HepG2 (cell line): Measurements from ENCODE around the gene BCL2L2. TPM values are rescaled to one million over a fixed set of nuclear protein-coding genes. Genes with fewer than 3 reads are reported as not detected.

ENCODE experiments used
- ATAD3A ChIP-seq: sonication (generic); formaldehyde crosslinking; IDR thresholded peaks from 2 replicates; pipeline ENCODE4 v1.4.0; 2020; ENCODE audit warnings: missing genetic modification reagents
- CEBPZ ChIP-seq: IDR thresholded peaks from 2 replicates; pipeline ENCODE4 v1.6.1; 2012; ENCODE audit warnings: low read length, improper control_type of control experiment
- FLYWCH1 ChIP-seq: sonication (generic); formaldehyde crosslinking; IDR thresholded peaks from 2 replicates; pipeline ENCODE4 v1.8.1; 2023; ENCODE audit warnings: mild to moderate bottlenecking, missing genetic modification reagents
- FOXA3 ChIP-seq: IDR thresholded peaks from 2 replicates; pipeline ENCODE4 v1.6.1; 2016; ENCODE audit warnings: missing genetic modification reagents, missing compliant biosample characterization
- KMT2A ChIP-seq: sonication (generic); formaldehyde crosslinking; IDR thresholded peaks from 2 replicates; pipeline ENCODE4 v1.4.0; 2020; ENCODE audit warnings: missing genetic modification reagents
- NFE2L1 ChIP-seq: sonication (generic); formaldehyde crosslinking; IDR thresholded peaks from 2 replicates; pipeline ENCODE4 v1.4.0; 2020; ENCODE audit warnings: missing genetic modification reagents, mild to moderate bottlenecking, borderline replicate concordance
- RERE ChIP-seq: IDR thresholded peaks from 2 replicates; pipeline ENCODE4 v1.6.1; 2016; ENCODE audit warnings: low read depth, missing genetic modification reagents, missing compliant biosample characterization
- TSC22D2 ChIP-seq: sonication (generic); formaldehyde crosslinking; IDR thresholded peaks from 2 replicates; pipeline ENCODE4 v1.5.1; 2020; ENCODE audit warnings: missing genetic modification reagents, mild to moderate bottlenecking, borderline replicate concordance
- ZNF281 ChIP-seq: sonication (generic); formaldehyde crosslinking; IDR thresholded peaks from 2 replicates; pipeline ENCODE4 v1.4.0; 2020; ENCODE audit warnings: missing genetic modification reagents, borderline replicate concordance
- ZNF660 ChIP-seq: sonication (generic); formaldehyde crosslinking; IDR thresholded peaks from 2 replicates; pipeline ENCODE4 v1.5.1; 2020; ENCODE audit warnings: mild to moderate bottlenecking, low read depth, missing genetic modification reagents, borderline replicate concordance
- polyA plus RNA-seq, 8 experiments: library from polyadenylated mRNA; depleted of rRNA in 3 of 8; stranded (reverse) in 7 of 8; unstranded in 1 of 8; fragments of >200 nt; fragmentation: Illumina TruSeq in 4 of 8; extraction: Trizol in 4 of 8; gene quantifications; 2 replicates each; pipeline versions ENCODE4 v1.2.1 to v1.2.3, GENCODE V29; 2011 to 2016; ENCODE audit warnings: low read depth in 4 of 8, missing spikeins in 1 of 8, mixed read lengths in 1 of 8; ENCODE audit not compliant: insufficient read depth in 1 of 8
- total RNA-seq, 5 experiments: library from RNA; depleted of rRNA; stranded (reverse); fragments of >200 nt; fragmentation: Illumina TruSeq; extraction: Trizol; gene quantifications; 2 replicates each; pipeline ENCODE4 v1.2.3, GENCODE V29; 2016; ENCODE audit warnings: low read depth in 1 of 5
- TF ChIP-seq, protein P1 (sequence below): sonication (generic); formaldehyde crosslinking; IDR thresholded peaks from 2 replicates; pipeline ENCODE4 v1.4.0; 2020; ENCODE audit warnings: mild to moderate bottlenecking, missing genetic modification reagents

BCL2L2 gene
- total and polyA plus RNA-seq, 2 of the 13 experiments (the other 11 are each of a cell fraction or from before 2014, with no cell fraction given) = 28.1 to 49.8 TPM

DNA sequence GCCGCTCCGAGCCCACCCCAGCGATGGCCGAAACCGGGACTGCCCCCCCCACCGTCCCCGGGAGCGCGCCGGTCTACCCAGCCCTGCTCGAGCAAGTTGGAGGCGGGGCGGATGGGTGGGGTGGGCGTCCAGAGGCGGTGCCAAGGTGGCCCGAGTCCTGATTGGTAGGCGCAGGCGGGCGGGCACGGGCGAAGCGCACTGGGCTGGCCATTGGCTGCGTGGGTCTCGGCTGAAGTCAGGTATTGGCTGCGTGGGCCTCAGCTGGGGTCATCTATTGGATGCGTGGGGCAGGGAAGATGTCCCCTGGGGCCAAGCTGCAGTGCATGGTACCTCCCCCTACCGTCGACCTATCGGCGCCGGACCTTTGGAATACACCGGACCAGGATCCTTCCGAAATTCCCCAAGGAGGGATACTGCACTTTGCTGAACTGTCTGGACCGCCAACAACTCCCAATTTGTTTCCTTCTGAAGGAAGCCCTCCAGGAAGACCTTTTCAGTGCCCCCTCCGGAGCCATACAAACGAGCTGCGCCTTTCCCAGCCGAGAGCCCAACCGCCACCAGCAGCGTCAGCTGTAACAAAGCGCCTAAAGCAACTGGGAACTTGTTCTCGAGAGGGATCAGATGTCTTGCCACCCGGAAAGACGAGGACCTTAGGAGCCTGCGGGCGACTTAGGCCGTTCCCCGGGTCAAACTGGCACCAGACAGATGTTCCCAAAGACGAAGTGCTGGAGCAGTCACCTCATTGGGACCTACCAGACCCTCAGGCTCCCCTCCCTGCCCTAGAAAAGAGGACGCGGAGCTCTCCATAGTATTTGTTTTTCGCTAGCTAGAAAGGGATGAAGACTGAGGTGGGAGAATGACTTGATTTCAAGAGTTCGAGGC is 20.4 kb upstream of the BCL2L2 start, which contains the start of gene HOMEZ (continued):
- TF ChIP-seq CEBPZ (peak; percentile 61; the same call in 1 of the 2 replicates), NFE2L1 (peak; percentile 42; the same call in 1 of the 2 replicates), ATAD3A (CRISPR knock-in tag) (peak; percentile 83; the same call in 1 of the 2 replicates), ZNF660 (CRISPR knock-in tag) (0 out of 2 replicates have a peak, but pooled peaks have one; percentile 41), TSC22D2 (CRISPR knock-in tag) (peak; percentile 20), FLYWCH1 (no peak), KMT2A (CRISPR knock-in tag) (peak; percentile 80), RERE (CRISPR knock-in tag) (0 out of 2 replicates have a peak, but pooled peaks have one; percentile 19), ZNF281 (CRISPR knock-in tag) (peak; percentile 58; the same call in 1 of the 2 replicates), FOXA3 (CRISPR knock-in tag) (peak; percentile 51)
- TF ChIP-seq, protein P1, sequence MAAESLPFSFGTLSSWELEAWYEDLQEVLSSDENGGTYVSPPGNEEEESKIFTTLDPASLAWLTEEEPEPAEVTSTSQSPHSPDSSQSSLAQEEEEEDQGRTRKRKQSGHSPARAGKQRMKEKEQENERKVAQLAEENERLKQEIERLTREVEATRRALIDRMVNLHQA (CRISPR knock-in tag) = peak; percentile 77; the same call in 1 of the 2 replicates
